NOMO-1 (cell line): ENCODE data around the gene SACM1L.
A peak's percentile ranks its signal among the peaks of the same experiment; 100 is the strongest.
"Not testable (repeated sequence)": the region's sequence is repeated elsewhere in the genome, so short reads cannot be mapped to it uniquely, and the experiment has no call there.

Source experiments
- DNase-seq, 2 experiments: peaks; one replicate each; lab custom pipeline; 2025; ENCODE audit not compliant: unreplicated experiment in 2 of 2; lab: John Stamatoyannopoulos, UW

SACM1L gene

GRCh38 chr3:45737234-45737633 lies 48.0 kb downstream of the SACM1L start:
- no peak for DNase-seq

GRCh38 chr3:45739991-45740390 lies 50.8 kb downstream of the SACM1L start:
- no peak for DNase-seq

GRCh38 chr3:45741247-45741646 lies 52.1 kb downstream of the SACM1L start:
- DNase-seq = no peak

GRCh38 chr3:45741742-45742460 lies 52.7 kb downstream of the SACM1L start:
- peak in 1 of 2 experiments; percentile 9 for DNase-seq

- no peak for DNase-seq
Observed at GRCh38 chr3:45742461-45743089, 53.4 kb downstream of the SACM1L start.

GRCh38 chr3:45746165-45746776 lies 57.1 kb downstream of the SACM1L start:
- DNase-seq = no peak

GRCh38 chr3:45746777-45747622 lies 57.8 kb downstream of the SACM1L start:
- no peak for DNase-seq

- no peak for DNase-seq
Observed at GRCh38 chr3:45748068-45748467, 58.9 kb downstream of the SACM1L start.

- DNase-seq = not testable (repeated sequence)
Observed at GRCh38 chr3:45749036-45749600, 59.9 kb downstream of the SACM1L start.

GRCh38 chr3:45749880-45750279 lies 60.7 kb downstream of the SACM1L start:
- no peak for DNase-seq

- no peak for DNase-seq
Observed at GRCh38 chr3:45751537-45752242, 62.5 kb downstream of the SACM1L start.

- no peak for DNase-seq
Observed at GRCh38 chr3:45753095-45753494, 63.9 kb downstream of the SACM1L start.

GRCh38 chr3:45754461-45754860 lies 65.3 kb downstream of the SACM1L start:
- no peak for DNase-seq

GRCh38 chr3:45756055-45756454 lies 66.9 kb downstream of the SACM1L start:
- no peak for DNase-seq

- not testable (repeated sequence) for DNase-seq
Observed at GRCh38 chr3:45757141-45757540, 67.9 kb downstream of the SACM1L start.

GRCh38 chr3:45758871-45759270 lies 69.7 kb downstream of the SACM1L start:
- no peak for DNase-seq

GRCh38 chr3:45759851-45760250 lies 70.7 kb downstream of the SACM1L start:
- no peak for DNase-seq

GRCh38 chr3:45760878-45761711 lies 71.9 kb downstream of the SACM1L start:
- DNase-seq = peak; percentile 9 to 46

- no peak for DNase-seq
Observed at GRCh38 chr3:45761831-45762230, 72.6 kb downstream of the SACM1L start.
